NCI-H1436 (cell line): ENCODE measurements around the gene SCFD2.
"Not testable (repeated sequence)": the region's sequence is repeated elsewhere in the genome, so short reads cannot be mapped to it uniquely, and the experiment has no call there.

Experiments
- DNase-seq: peaks from one replicate; lab custom pipeline; 2025; lab: John Stamatoyannopoulos, UW

SCFD2 gene

GRCh38 chr4:53238352-53238751, 127.5 kb downstream of the SCFD2 start:
- not testable (repeated sequence) for DNase-seq

DNA sequence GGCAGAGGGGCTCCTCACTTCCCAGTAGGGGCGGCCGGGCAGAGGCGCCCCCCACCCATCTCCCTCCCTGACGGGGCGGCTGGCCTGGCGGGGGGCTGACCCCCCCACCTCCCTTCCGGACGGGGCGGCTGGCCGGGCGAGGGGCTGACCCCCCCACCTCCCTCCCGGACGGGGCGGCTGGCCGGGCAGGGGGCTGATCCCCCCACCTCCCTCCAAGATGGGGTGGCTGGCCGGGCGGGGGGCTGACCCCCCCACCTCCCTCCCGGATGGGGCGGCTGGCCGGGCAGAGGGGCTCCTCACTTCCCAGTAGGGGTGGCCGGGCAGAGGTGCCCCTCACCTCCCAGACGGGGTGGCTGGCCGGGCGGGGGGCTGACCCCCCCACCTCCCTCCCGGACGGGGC, 128.1 kb downstream of the SCFD2 start:
- not testable (repeated sequence) for DNase-seq

DNA sequence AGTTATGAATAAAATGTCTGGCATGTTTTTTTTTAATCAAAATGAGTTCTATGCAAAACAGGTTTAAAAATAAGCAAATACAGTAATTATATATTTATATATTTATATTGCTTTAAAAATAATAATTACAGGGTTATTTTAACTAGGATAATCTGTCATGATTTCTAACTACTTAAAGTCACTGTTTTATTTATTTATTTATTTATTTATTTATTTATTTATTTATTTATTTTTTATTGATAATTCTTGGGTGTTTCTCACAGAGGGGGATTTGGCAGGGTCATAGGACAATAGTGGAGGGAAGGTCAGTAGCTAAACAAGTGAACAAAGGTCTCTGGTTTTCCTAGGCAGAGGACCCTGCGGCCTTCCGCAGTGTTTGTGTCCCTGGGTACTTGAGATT, 129.2 kb downstream of the SCFD2 start:
- DNase-seq, result not testable (repeated sequence)

DNA sequence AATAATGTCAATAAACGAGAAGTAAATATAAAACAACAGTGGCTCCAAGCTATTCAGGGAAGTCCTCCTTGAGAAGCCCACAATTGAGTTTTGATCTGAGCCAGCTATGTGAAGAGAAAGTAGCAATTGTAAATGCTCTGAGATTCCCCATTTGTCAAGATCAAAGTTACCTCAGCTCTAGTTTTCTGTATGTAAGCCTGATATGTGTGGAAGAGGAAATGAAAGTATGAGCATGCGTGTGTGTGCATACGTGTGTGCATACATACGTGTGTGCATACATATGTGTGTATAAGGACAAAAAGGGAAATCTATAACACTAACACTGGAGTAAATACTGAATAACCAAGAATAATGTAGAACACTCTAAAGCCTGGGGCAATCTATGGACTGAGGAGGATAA, 130.3 kb downstream of the SCFD2 start:
- DNase-seq, result no peak

- DNase-seq, result no peak
Measured at GRCh38 chr4:53234669-53235068, 131.2 kb downstream of the SCFD2 start.

GRCh38 chr4:53234111-53234510, 131.8 kb downstream of the SCFD2 start:
- DNase-seq, result no peak

DNA sequence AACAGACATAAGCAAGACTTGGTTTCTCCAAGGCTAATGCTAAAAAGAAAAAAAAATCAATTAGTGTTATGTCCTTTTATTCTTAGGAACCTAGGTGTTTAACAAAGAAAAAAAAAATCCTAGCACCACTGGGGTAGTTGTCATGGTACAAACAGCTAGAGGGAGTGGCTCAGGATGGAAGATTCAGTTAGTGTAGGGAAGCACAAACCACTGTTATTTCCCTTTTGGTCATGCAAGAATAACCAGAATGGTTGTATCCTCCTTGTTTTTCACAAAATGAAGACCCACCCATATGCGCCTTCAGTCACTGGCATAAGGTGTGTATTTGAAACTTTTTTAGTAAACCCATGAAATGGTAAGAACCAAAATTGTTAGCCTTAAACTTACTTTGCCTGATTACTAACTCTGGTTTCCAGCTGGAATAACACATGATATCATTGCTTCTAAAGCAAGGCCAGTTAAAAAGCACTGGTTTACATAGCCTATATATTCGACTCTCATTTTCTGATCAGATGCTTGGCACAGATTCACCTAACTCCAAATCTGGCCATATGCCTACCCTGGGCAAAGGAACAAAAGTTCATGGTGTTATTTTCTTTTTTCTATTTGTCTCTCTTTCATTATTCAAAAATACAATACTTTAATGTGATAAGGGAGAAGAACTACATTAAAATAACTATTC, 132.6 kb downstream of the SCFD2 start:
- DNase-seq, result no peak

DNA sequence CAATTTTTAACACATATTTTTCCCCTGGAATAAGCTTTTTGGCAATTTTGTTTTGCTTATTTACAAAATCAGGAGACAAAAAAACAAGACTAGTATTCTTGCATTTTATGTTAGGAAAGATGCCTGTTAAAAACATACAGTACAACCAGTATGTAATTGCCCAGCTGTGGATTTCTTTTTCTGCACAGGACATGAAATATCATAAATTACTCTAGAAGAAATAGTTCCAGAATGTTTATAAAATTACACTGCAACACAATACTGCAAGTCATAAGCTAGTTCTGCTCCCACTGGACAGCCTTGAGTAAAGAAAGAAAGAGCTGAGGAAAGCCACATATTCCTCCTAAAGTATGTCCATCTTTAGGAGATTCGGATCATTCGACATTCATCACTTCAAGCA, 133.5 kb downstream of the SCFD2 start:
- no peak for DNase-seq

DNA sequence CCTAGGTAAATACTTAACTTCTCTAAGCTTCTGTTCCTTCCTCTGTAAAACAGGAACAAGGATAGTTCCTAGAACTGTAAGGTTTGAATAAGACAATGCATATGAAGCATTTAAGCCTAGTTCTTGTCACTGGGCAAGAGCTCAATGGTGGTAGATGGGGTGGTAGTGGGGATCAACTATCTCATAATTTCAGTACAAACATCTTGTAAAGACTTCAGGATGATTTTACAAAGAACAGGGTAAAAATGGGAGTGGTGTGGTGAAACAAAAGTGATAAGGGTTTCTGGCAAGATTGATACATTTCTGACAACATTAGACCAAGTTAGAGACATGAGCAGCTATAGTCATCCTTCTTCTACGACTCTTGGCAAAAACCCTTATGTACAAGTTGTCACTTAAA, 137.8 kb downstream of the SCFD2 start:
- no peak for DNase-seq

- DNase-seq, result no peak
Measured at GRCh38 chr4:53227451-53227850, 138.4 kb downstream of the SCFD2 start.

DNA sequence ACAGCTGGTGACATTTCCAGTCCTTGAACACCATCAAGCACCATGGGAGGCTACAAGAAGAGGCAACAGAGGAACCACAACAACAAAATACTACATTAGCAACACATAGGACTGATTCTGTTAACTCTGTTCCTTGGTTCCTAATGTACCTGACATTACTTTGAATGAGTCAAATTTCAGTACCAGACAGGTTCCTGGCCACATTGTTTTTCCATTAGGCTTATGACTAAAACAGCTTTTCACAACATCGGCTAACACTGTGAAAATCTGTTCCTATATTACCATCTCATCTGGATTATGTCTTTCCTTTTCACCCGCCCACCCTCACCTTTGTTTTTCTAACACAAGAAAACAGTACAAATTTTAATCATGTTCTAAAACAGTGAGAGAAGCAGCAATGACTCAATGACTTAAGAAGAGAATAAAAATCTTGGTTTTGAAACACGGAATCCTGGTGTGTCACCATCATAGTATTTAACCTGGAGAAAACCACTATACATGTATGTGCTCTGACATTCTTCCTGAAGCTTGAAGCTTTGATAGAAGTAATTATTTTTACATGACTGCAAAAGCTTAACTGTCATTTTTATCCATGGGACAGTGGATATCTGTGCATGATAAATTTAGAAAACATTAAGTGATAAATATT, 143.9 kb downstream of the SCFD2 start:
- no peak for DNase-seq

DNA sequence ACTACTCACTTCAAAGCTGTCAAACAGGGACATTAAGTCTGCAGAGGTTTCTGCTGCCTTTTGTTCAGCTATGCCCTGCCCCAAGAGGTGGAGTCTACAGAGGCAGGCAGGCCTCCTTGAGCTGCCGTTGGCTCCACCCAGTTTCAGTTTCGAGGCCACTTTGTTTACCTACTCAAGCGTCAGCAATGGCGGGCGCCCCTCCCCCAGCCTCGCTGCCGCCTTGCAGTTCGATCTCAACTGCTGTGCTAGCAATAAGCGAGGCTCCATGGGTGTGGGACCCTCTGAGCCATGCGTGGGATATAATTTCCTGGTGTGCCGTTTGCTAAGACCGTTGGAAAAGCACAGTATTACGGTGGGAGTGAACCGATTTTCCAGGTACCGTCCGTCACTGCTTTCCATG, 146.7 kb downstream of the SCFD2 start:
- DNase-seq, result not testable (repeated sequence)

DNA sequence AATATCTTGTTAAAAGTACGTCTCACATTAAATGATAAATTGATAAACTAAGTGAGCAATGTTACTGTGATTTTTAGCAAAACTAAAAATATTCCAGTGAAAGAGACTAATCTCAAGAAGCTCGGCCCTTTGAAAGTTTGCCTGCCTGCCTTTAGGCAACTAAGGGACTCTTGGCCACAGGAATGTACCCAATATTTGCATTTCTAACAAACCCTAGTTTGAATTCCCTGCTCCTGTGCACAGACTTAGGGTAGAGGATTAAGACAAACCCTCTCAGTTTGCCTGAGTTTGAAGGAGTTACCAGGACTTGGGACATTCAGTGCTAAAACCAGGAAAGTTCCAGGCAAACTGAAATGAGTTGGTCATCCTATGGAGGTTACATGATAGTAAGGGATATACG, 157.1 kb downstream of the SCFD2 start:
- DNase-seq, result no peak

DNA sequence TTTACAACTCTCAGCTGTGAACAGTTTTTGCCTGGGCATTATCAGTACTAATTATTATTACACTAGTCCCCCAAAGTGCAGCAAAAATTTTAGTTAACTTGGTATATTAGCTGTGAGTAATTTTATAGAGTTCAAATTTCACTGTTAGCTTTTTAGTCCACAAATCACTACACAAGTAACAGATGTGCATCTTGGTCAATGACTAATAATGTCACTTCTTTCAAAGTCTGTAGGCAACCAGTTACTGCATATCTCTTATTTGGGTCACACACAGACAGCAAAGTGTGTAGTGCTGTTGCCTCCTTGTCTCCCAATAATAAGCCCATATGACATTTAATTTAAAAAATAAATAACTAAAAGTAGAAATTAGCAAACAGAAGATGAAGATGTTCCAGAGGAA, 159.9 kb downstream of the SCFD2 start:
- no peak for DNase-seq

DNA sequence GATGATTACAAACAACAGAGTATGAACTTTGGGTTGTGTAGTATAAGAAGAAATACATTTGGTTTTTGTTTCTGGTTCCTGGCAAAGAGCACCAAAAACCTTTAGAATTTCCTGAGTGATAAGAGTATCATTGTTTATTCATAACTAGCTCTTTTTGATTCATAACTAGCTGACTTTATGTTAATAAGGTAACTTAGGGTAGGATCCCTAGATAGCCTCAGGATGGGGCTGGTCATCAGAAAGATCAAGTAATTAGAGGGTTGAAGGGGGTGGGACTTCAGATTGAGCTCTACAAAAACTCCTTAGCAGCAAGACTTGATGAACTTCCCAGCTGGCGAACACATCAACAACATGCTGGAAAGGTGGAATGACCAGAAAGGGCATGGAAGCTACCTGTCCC, 166.5 kb downstream of the SCFD2 start:
- DNase-seq, result no peak

DNA sequence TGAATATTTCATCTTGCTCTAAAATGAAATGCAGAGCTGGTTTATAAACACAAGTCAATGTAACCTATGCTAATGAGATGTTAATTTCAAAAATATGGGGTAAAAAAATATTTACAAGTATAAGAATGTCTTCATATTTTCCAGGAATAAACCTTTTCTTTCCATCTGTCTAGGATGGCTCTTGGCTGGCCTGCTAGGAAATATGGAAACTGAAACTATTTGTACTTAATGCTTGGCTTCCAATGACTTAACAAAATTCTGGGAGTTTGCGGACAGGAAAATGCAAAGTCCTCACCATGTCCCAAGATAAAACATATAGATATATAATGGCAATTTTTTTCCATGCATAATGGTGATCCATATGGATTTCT, 168.1 kb downstream of the SCFD2 start:
- DNase-seq, result no peak

GRCh38 chr4:53196882-53197771, 168.7 kb downstream of the SCFD2 start:
- DNase-seq, result peak; percentile 46

DNA sequence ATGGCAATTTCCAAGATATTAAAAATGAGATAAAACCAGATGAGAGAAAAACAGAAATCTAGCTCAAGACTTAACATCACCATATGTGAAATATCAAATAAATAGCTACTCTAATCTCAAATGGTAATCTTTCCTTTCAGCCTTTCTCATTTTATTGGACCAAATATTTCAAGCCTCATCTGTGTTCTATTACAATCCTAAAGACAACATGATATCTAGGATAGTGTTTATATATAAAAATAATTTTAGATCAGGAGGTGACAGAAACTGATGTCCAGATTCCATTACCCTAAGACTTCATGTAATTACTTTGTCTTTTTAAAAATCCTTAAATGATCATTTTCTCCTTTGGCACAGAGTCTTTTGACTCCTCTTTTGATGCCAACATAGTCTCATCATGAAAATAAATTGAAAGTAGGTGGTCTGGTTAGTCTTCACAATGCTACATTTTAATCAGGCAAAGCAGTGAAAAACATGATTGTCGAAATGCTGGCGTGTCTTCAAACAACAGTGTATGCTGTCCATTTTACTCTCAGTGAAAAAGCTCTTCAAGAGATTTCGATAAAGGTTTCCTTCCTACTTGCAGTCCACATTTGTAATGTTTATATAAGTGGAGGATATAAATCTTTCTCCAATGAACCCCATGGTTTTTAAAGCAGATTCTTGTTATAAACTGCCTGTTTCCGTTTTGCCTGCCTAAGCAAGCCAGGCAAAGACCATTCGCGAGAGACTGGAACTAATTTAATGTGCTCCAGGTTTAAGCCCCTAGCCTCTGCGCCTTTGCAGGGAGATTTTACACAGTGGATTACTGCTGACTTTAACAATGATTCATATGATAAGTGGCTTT, 169.8 kb downstream of the SCFD2 start:
- no peak for DNase-seq

DNA sequence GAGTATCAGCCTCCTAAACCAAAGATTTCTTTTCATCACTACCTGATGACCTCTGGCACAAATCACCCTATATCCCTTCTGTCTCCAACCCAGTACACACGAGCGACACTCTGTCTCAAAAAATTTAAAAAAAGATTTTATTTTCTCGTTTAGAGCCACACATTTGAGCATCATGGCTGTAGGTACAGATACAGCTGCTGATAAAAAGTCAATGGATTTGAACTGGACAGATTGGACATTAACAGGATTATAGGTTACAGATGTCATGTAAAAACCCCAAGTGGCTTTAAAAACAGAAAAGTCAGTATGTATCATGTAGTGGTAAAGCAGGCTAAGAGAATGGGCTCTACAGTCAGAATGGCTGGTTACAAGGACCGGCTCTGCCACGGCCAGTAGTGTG, 171.1 kb downstream of the SCFD2 start:
- no peak for DNase-seq

GRCh38 chr4:53193111-53193510, 172.8 kb downstream of the SCFD2 start:
- DNase-seq, result no peak

- DNase-seq, result no peak
Measured at GRCh38 chr4:53192496-53192895, 173.4 kb downstream of the SCFD2 start.

DNA sequence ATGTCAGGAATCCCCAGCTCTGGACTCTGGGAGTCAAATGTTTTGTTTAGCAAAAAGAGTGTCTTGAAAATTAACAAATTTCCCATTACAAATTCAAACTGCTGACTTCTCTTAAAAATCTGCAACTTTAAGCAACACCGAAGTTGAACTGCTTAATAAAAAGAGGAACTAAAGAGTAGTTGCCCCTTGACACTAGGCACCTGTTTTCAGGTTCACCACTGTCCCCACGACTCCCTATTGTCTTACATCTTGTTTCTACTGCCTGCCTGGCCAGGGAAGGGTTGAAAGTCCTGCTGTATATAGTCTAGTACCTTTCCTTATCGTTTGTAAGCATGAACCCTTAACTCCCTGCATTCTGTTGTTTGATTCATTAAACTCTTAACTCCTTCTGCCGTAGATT, 173.9 kb downstream of the SCFD2 start:
- DNase-seq, result no peak
